ENCODE data around the gene FBXL5. TPM values are rescaled to one million over a fixed set of nuclear protein-coding genes. Genes with fewer than 3 reads are reported as not detected.

The FBXL5 gene
- total RNA-seq, 3 donors from 2014 or later = 178 to 231 (median 202) TPM

DNA sequence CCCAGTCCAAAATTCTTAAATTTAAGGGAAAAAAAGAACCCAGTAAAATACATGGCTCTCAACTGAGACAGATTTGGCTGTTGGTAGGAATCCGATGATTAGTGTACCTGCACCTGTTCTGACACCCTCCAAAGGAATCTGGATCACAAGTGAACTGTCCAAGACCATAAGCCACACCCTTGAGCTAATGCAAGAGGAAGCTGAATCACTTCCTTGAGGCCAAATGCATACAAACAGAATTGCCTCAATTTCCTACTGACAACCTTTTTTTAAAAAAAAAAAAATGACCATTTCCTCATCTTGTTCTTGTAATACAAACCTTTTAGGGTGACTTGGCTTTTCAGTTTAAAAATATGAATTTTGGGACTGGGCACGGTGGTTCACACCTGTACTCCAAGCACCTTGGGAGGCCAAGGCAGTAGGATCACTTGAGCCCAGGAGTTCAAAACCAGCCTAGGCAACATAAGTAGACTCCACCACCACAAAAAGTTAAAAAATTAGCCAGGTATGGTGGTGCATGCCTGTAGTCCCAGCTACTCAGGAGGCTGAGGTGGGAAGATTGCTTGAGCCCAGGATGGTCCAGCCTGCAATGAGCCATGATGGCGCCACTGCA is 10.7 kb upstream of the FBXL5 start:
- H3K4me3 ChIP-seq = no peak overlapping the region
- DNase-seq (ENCODE audit: low spot score in 2 of 2) = no peak
- TF ChIP-seq POLR2A (IDR thresholded peaks at IDR 0.05) = no peak
- TF ChIP-seq, protein P1, sequence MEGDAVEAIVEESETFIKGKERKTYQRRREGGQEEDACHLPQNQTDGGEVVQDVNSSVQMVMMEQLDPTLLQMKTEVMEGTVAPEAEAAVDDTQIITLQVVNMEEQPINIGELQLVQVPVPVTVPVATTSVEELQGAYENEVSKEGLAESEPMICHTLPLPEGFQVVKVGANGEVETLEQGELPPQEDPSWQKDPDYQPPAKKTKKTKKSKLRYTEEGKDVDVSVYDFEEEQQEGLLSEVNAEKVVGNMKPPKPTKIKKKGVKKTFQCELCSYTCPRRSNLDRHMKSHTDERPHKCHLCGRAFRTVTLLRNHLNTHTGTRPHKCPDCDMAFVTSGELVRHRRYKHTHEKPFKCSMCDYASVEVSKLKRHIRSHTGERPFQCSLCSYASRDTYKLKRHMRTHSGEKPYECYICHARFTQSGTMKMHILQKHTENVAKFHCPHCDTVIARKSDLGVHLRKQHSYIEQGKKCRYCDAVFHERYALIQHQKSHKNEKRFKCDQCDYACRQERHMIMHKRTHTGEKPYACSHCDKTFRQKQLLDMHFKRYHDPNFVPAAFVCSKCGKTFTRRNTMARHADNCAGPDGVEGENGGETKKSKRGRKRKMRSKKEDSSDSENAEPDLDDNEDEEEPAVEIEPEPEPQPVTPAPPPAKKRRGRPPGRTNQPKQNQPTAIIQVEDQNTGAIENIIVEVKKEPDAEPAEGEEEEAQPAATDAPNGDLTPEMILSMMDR (IDR thresholded peaks at IDR 0.05) = no peak
- no peak for TF ChIP-seq POLR2AphosphoS5 (IDR thresholded peaks at IDR 0.05)
- H3K4me1 ChIP-seq = no peaks in the 10 kb centered on the region
- no peaks in the 10 kb centered on the region for H3K9me3 ChIP-seq
- H3K27me3 ChIP-seq = no peaks in the 10 kb centered on the region
- no peaks in the 10 kb centered on the region for H3K36me3 ChIP-seq
- H3K27ac ChIP-seq = no peak overlapping the region
- intact Hi-C loops (cut with DNase I; ENCODE audit: low total_unique reads) = no loop called here

DNA sequence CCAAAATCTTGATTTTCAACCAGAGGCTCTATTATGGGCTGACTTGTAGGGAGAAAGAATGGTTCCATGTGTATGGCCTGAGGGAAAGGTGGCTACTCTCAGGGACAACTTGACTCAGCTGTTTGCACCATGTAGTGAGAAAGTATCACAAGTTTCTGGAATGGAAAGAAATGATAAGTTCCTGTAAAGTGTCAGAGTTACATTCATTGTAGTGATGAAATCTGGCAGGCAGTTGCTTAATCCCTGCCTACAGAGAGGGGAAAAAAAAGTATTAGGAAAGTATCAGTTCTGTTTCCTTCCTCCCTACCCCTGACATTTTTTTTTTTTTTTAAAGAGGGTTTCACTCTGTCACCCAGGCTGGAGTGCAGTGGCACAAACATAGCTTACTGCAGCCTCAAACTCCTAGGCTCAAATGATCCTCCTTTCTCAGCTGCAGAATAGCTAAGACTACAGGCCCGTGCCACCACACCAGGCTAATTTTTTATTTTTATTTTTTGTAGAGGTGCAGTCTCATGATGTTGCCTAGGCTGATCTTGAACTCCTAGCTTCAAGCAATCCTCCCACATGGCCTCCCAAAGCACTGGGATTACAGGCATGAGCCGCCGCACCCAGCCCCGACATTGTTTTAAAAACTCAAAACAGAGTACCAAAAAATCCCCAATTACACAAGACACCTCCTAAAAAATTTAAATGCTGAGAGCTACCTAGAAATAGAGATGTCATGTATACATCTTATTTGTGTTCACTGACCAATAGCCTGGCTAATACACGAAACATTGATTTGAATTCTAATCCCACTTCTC is 4.8 kb upstream of the FBXL5 start:
- Histone ChIP-seq H3K27me3 (no peaks in the 10 kb centered on the region), H3K36me3 (no peaks in the 10 kb centered on the region), H3K4me3 (no peak overlapping the region), H3K9me3 (no peaks in the 10 kb centered on the region), H3K27ac (no peak overlapping the region), H3K4me1 (no peaks in the 10 kb centered on the region)
- TF ChIP-seq POLR2A (IDR thresholded peaks at IDR 0.05) (no peak), POLR2AphosphoS5 (IDR thresholded peaks at IDR 0.05) (no peak)
- TF ChIP-seq, protein P1 (IDR thresholded peaks at IDR 0.05) = no peak
- intact Hi-C loops (cut with DNase I; ENCODE audit: low total_unique reads) = no loop called here
- no peak for DNase-seq (ENCODE audit: low spot score in 2 of 2)

DNA sequence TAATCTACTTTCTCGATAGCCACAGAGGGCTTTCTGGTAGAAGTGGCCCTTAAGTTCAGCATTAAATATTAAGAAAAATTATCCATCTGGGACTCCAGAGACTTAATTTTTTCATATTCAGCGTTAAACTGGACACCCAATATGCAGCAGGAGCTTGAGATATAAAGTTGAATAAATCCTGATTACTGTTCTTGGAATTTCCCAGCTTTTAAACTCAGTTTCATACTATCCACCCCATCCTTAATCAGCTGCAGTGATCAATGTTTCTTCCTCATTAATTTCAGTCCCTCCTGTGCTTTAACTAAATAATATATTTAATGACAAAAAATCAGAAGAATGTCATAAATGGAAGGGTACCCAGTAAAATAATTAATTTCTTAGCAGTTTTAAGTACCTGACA is 3.6 kb upstream of the FBXL5 start:
- Histone ChIP-seq H3K27ac (no peak overlapping the region), H3K9me3 (no peaks in the 10 kb centered on the region), H3K27me3 (no peaks in the 10 kb centered on the region), H3K4me1 (no peaks in the 10 kb centered on the region), H3K4me3 (no peak overlapping the region), H3K36me3 (no peaks in the 10 kb centered on the region)
- TF ChIP-seq POLR2A (IDR thresholded peaks at IDR 0.05) (no peak), POLR2AphosphoS5 (IDR thresholded peaks at IDR 0.05) (no peak)
- TF ChIP-seq, protein P1 (IDR thresholded peaks at IDR 0.05) = no peak
- no peak for DNase-seq (ENCODE audit: low spot score in 2 of 2)
- intact Hi-C loops (cut with DNase I; ENCODE audit: low total_unique reads) = no loop called here

DNA sequence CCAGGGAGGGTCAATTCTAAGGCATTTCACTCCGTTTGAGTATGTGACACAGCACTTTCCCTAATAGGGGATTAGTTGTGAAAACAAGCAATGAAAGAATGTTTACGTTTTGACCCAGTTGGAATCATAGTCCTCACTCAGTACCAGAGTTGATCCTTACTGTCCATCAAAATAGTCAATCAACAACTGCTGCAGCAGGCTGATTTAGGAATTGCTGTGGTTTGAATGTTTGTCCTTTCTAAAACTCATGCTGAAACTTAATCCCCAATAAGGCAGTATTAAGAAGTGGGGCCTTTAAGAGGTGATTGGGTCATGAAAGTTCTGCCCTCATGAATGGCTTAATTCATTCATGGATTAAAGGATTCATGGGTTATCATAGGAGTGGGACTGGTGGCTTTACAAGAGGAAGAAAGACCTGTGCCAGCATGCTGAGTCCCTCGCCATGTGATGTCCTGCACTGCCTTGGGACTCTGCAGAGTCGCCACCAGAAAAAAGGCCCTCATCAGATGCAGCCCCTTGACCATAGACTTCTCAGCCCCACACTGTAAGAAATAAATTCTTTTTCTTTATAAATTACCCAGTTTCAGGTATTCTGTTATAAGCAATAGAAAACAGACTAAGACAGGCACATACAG is 3.1 kb upstream of the FBXL5 start:
- Histone ChIP-seq H3K9me3 (no peaks in the 10 kb centered on the region), H3K4me1 (no peaks in the 10 kb centered on the region), H3K4me3 (no peak overlapping the region), H3K27ac (no peak overlapping the region), H3K27me3 (no peaks in the 10 kb centered on the region), H3K36me3 (no peaks in the 10 kb centered on the region)
- intact Hi-C loops (cut with DNase I; ENCODE audit: low total_unique reads) = no loop called here
- TF ChIP-seq POLR2A (IDR thresholded peaks at IDR 0.05) = no peak
- TF ChIP-seq POLR2AphosphoS5 (IDR thresholded peaks at IDR 0.05) = no peak
- TF ChIP-seq, protein P1 (IDR thresholded peaks at IDR 0.05) = no peak
- no peak for DNase-seq (ENCODE audit: low spot score in 2 of 2)

DNA sequence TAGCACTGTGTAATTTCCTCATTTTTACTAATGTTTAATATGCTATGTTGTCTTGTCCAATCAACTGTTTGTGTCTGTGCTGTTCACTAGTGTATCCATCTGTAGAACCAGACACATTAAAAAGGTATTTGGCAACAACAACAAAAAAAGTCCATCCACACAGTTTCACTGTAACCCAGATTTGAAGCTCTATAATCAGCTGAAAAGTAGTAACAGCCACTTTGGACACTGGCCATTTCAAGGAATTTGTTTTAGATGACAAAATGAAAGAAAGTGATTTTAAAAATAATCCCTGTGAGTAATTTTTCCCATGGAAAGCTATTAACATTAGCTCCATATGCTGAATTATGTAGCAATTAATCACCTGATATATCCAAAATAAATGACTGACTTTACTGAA is 2.2 kb upstream of the FBXL5 start:
- Histone ChIP-seq H3K36me3 (no peaks in the 10 kb centered on the region), H3K27ac (no peak overlapping the region), H3K27me3 (no peaks in the 10 kb centered on the region), H3K4me3 (no peak overlapping the region), H3K9me3 (no peaks in the 10 kb centered on the region), H3K4me1 (no peaks in the 10 kb centered on the region)
- no peak for DNase-seq (ENCODE audit: low spot score in 2 of 2)
- no peak for TF ChIP-seq POLR2AphosphoS5 (IDR thresholded peaks at IDR 0.05)
- no peak for TF ChIP-seq POLR2A (IDR thresholded peaks at IDR 0.05)
- TF ChIP-seq, protein P1 (IDR thresholded peaks at IDR 0.05) = no peak
- intact Hi-C loops (cut with DNase I; ENCODE audit: low total_unique reads) = no loop called here

All from breast epithelium (tissue), 4 donors.